CD14-positive monocyte (primary cell): ENCODE results near the gene PTPN18. TPM values are rescaled to one million over a fixed set of nuclear protein-coding genes. Genes with fewer than 3 reads are reported as not detected.
"Not testable (repeated sequence)": the region's sequence is repeated elsewhere in the genome, so short reads cannot be mapped to it uniquely, and the experiment has no call there.

Source experiments
- DNase-seq, 3 donors: peaks; one replicate each; pipeline ENCODE4 v3.0.0-alpha.2; 2011 to 2022
- H2AFZ ChIP-seq: 2 replicates; pipeline ENCODE4 v1.6.0; 2012; ENCODE audit warnings: mild to moderate bottlenecking, low read depth, low read length, inconsistent platforms; ENCODE audit not compliant: insufficient read depth, poor library complexity, severe bottlenecking
- H3K27ac ChIP-seq, 2 donors: 1 replicate in 1 of 2; 2 replicates in 1 of 2; pipeline ENCODE4 v1.5.1; 2012 to 2013; ENCODE audit warnings: low read length in 2 of 2, control low read depth in 1 of 2, inconsistent platforms in 1 of 2, low read depth in 1 of 2, mild to moderate bottlenecking in 1 of 2
- H3K27me3 ChIP-seq, 2 donors: one replicate each; pipeline versions ENCODE4 v1.6.0 to v1.6.1; 2011 to 2013; ENCODE audit warnings: low read length in 2 of 2; ENCODE audit not compliant: control insufficient read depth in 2 of 2, insufficient read depth in 2 of 2
- H3K36me3 ChIP-seq, 2 donors: replicated peaks in 1 of 2; 1 replicate in 1 of 2; 2 replicates in 1 of 2; pipeline versions ENCODE4 v1.5.1 to v1.6.1; 2012 to 2013; ENCODE audit warnings: low read length in 2 of 2, control low read depth in 1 of 2, inconsistent platforms in 1 of 2, mild to moderate bottlenecking in 1 of 2; ENCODE audit not compliant: insufficient read depth in 2 of 2, control insufficient read depth in 1 of 2
- H3K4me1 ChIP-seq, 2 donors: 1 replicate in 1 of 2; 2 replicates in 1 of 2; pipeline versions ENCODE4 v1.5.1 to v1.6.1; 2012 to 2013; ENCODE audit warnings: low read length in 2 of 2, control low read depth in 1 of 2, inconsistent platforms in 1 of 2, mild to moderate bottlenecking in 1 of 2, moderate library complexity in 1 of 2; ENCODE audit not compliant: insufficient read depth in 2 of 2, control insufficient read depth in 1 of 2
- H3K4me2 ChIP-seq: replicated peaks from 2 replicates; pipeline ENCODE3; 2012; ENCODE audit warnings: low read length, moderate library complexity, mild to moderate bottlenecking; ENCODE audit not compliant: poor library complexity, severe bottlenecking; ENCODE audit errors: extremely low read depth
- H3K4me3 ChIP-seq, 3 experiments: fragments of 200-600 bp in 1 of 3; sonication (generic) in 1 of 3; replicated peaks in 1 of 3; 1 replicate in 2 of 3; 2 replicates in 1 of 3; pipeline ENCODE4 v1.5.1; 2011 to 2013; ENCODE audit warnings: low read length in 3 of 3, mild to moderate bottlenecking in 3 of 3, control low read depth in 2 of 3, low read depth in 2 of 3, inconsistent platforms in 1 of 3, moderate library complexity in 1 of 3
- H3K79me2 ChIP-seq: 2 replicates; pipeline ENCODE4 v1.6.0; 2012; ENCODE audit warnings: mild to moderate bottlenecking, control low read depth, inconsistent platforms, low read length, moderate library complexity; ENCODE audit not compliant: insufficient read depth
- H3K9ac ChIP-seq: 2 replicates; pipeline ENCODE4 v1.6.0; 2017; ENCODE audit warnings: low read length, mild to moderate bottlenecking; ENCODE audit not compliant: insufficient read depth, poor library complexity, severe bottlenecking
- H3K9me3 ChIP-seq, 2 donors: replicated peaks in 1 of 2; 1 replicate in 1 of 2; 2 replicates in 1 of 2; pipeline versions ENCODE4 v1.5.1 to v1.6.1; 2012 to 2013; ENCODE audit warnings: low read length in 2 of 2, control low read depth in 1 of 2; ENCODE audit not compliant: control insufficient read depth in 1 of 2, insufficient read depth in 1 of 2
- H4K20me1 ChIP-seq: 2 replicates; pipeline ENCODE4 v1.6.0; 2012; ENCODE audit warnings: mild to moderate bottlenecking, low read length, control low read depth, moderate library complexity; ENCODE audit not compliant: insufficient read depth
- H3K27ac Mint-ChIP-seq, 7 donors: one replicate each; pipeline ENCODE4 v1.8.0; 2020; ENCODE audit warnings: mild to moderate bottlenecking in 7 of 7, mixed read lengths in 7 of 7, moderate library complexity in 6 of 7, inconsistent platforms in 2 of 7
- H3K27me3 Mint-ChIP-seq, 3 donors: one replicate each; pipeline ENCODE4 v1.8.0; 2021 to 2022; ENCODE audit warnings: low read depth in 3 of 3, mild to moderate bottlenecking in 3 of 3, mixed read lengths in 3 of 3, moderate library complexity in 3 of 3, inconsistent platforms in 1 of 3
- H3K36me3 Mint-ChIP-seq, 2 donors: one replicate each; pipeline ENCODE4 v1.8.0; 2020; ENCODE audit warnings: mixed read lengths in 2 of 2, inconsistent platforms in 1 of 2, mild to moderate bottlenecking in 1 of 2
- H3K4me1 Mint-ChIP-seq: one replicate; pipeline ENCODE4 v1.8.0; 2020; ENCODE audit warnings: mild to moderate bottlenecking, mixed read lengths
- H3K4me3 Mint-ChIP-seq, 2 donors: one replicate each; pipeline ENCODE4 v1.8.0; 2020; ENCODE audit warnings: mild to moderate bottlenecking in 2 of 2, mixed read lengths in 2 of 2, moderate library complexity in 1 of 2
- H3K9me3 Mint-ChIP-seq, 7 donors: one replicate each; pipeline ENCODE4 v1.8.0; 2020 to 2022; ENCODE audit warnings: mixed read lengths in 7 of 7, mild to moderate bottlenecking in 6 of 7, moderate library complexity in 6 of 7, inconsistent platforms in 2 of 7
- WGBS: methylation state at CpG from one replicate; pipeline ENCODE4 v1.1.5; 2013; ENCODE audit warnings: missing lambda C conversion rate; ENCODE audit not compliant: insufficient coverage; 5-methylcytosine and 5-hydroxymethylcytosine counted together
- intact Hi-C, 2 donors: fragments of 100-400 bp; cut with micrococcal nuclease; formaldehyde crosslinking; loops; one replicate each; pipeline versions ENCODE4 v1.15.0 to v1.15.1; 2023
- polyA plus RNA-seq, 3 donors: library from polyadenylated mRNA; depleted of rRNA in 1 of 3; unstranded in 2 of 3; stranded (reverse) in 1 of 3; fragments of 300-500 nt in 2 of 3; fragments of >200 nt in 1 of 3; fragmentation: Illumina TruSeq in 2 of 3; gene quantifications; 1 replicate in 2 of 3; 2 replicates in 1 of 3; pipeline ENCODE4 v1.2.3, GENCODE V29; 2012 to 2021
- TF ChIP-seq, protein P1 (sequence below): fragments of 200-600 bp; IDR thresholded peaks from one replicate; pipeline ENCODE4 v1.8.0; 2022; ENCODE audit warnings: antibody characterized with exemption, mild to moderate bottlenecking

Gene PTPN18
- polyA plus RNA-seq, 3 donors: 72.2 to 365 (median 102) TPM

DNA sequence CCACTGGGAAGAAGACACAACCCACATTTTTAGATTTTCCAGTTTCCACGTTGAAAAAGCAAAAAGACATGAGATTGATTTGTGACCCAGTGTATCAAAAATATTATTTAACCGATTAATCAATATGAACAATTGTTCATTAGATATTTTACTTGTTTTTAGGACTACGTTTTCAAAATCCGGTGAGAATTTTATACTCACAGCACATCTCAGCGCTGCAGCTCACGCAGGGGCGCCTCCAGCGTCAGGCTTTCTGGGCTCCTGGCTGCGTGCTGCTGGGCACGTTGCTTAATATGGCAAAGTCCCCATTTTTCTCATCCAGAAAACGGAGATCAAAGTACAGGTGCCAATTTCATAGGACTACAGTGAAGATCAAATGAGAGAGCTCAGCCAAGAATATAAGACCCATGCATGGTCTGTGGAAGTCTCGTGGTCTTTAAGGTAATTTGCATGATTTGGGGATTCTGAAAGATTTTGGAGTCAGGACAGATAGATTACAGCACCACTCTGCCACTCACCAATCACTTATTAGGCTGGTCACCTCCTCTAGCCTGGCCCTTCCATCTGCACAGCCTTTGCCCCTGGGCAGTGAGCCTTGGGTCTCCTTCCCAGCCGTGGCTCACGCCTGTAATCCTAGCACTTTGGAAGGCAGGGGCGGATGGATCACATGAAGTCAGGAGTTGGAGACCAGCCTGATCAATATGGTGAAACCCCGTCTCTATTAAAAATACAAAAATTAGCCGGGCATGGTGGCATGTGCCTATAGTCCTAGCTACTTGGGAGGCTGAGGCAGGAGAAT, 36.2 kb downstream of the PTPN18 start:
- Histone ChIP-seq H3K4me1 (peaks cover 27 to 32% of the 10 kb centered on the region in 2 donors), H3K9me3 (no peaks in the 10 kb centered on the region), H3K79me2 (peaks cover 4% of the 10 kb centered on the region), H3K4me3 (peak overlapping the region; percentile 50 to 88 (median 61)), H2AFZ (peak overlapping the region; percentile 95), H3K36me3 (no peaks in the 10 kb centered on the region), H3K27ac (peak overlapping the region; percentile 91 to 97), H3K9ac (peak overlapping the region; percentile 82), H4K20me1 (no peaks in the 10 kb centered on the region), H3K4me2 (peak overlapping the region; percentile 96), H3K27me3 (peaks cover 0 to 1% of the 10 kb centered on the region in 2 donors)
- TF ChIP-seq, protein P1, sequence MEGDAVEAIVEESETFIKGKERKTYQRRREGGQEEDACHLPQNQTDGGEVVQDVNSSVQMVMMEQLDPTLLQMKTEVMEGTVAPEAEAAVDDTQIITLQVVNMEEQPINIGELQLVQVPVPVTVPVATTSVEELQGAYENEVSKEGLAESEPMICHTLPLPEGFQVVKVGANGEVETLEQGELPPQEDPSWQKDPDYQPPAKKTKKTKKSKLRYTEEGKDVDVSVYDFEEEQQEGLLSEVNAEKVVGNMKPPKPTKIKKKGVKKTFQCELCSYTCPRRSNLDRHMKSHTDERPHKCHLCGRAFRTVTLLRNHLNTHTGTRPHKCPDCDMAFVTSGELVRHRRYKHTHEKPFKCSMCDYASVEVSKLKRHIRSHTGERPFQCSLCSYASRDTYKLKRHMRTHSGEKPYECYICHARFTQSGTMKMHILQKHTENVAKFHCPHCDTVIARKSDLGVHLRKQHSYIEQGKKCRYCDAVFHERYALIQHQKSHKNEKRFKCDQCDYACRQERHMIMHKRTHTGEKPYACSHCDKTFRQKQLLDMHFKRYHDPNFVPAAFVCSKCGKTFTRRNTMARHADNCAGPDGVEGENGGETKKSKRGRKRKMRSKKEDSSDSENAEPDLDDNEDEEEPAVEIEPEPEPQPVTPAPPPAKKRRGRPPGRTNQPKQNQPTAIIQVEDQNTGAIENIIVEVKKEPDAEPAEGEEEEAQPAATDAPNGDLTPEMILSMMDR: no peak
- peak in 2 of 3 donors; percentile 12 to 13 for DNase-seq
- Mint-ChIP-seq H3K9me3 (peaks cover 0 to 6% (median 2%) of the 10 kb centered on the region in 7 donors), H3K4me1 (peaks cover 38% of the 10 kb centered on the region), H3K4me3 (peak overlapping the region; percentile 90 to 97), H3K27me3 (peaks cover 6 to 8% (median 8%) of the 10 kb centered on the region in 3 donors), H3K27ac (peak overlapping the region; percentile 91 to 99 (median 98)), H3K36me3 (peaks cover 14 to 16% of the 10 kb centered on the region in 2 donors)
- intact Hi-C loops: no loop called here
- 1% methylated on average over 9 of the region's 17 CpGs for WGBS

DNA sequence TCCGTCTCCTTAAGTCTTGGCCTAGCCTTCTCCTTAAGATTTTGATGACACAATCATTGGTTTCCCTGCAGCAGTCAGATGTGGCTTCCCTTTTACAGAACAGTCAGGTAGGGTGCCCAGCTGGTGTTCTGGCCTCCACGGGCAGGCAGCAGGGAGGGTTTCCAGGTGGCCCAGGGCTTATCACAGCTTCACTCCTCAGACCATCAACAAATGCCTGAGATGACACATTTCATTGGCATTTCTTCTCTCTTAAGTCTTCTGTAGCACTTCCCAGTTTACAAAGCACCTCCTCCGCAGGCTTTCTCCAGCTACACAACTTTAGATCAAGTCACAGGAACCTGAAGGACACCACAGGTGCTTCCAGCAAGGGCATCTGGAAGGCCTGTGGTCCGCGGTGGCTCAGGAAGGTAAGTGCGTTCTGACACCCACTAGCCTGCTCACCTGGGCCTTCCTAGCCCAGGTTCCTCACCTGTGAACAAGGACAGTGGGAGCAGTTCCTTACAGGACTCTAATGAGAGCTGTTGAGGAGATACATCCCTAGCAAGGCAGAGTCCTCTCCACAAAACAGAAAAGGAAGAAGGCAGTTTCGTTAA, 37.6 kb downstream of the PTPN18 start:
- peaks cover 2 to 3% of the 10 kb centered on the region in 2 donors for H3K27me3 ChIP-seq
- H4K20me1 ChIP-seq: no peaks in the 10 kb centered on the region
- H3K9ac ChIP-seq: no peak overlapping the region
- no peak overlapping the region for H3K4me2 ChIP-seq
- H3K36me3 Mint-ChIP-seq: peaks cover 5 to 7% of the 10 kb centered on the region in 2 donors
- no peak overlapping the region for H3K27ac ChIP-seq
- H3K27me3 Mint-ChIP-seq: peaks cover 6 to 14% (median 10%) of the 10 kb centered on the region in 3 donors
- peaks cover 27 to 32% of the 10 kb centered on the region in 2 donors for H3K4me1 ChIP-seq
- TF ChIP-seq, protein P1: no peak
- H3K27ac Mint-ChIP-seq: peak overlapping the region in 1 of 7 donors; percentile 18
- H3K9me3 Mint-ChIP-seq: peaks cover 0 to 6% (median 2%) of the 10 kb centered on the region in 7 donors
- H3K4me3 ChIP-seq: no peak overlapping the region
- DNase-seq: peak in 1 of 3 donors; percentile 1
- 83% methylated on average over 5 of the region's 7 CpGs for WGBS
- H3K79me2 ChIP-seq: no peaks in the 10 kb centered on the region
- no peak overlapping the region for H3K4me3 Mint-ChIP-seq
- no peak overlapping the region for H2AFZ ChIP-seq
- H3K36me3 ChIP-seq: no peaks in the 10 kb centered on the region
- H3K4me1 Mint-ChIP-seq: peaks cover 38% of the 10 kb centered on the region
- no peaks in the 10 kb centered on the region for H3K9me3 ChIP-seq
- intact Hi-C loops: no loop called here

DNA sequence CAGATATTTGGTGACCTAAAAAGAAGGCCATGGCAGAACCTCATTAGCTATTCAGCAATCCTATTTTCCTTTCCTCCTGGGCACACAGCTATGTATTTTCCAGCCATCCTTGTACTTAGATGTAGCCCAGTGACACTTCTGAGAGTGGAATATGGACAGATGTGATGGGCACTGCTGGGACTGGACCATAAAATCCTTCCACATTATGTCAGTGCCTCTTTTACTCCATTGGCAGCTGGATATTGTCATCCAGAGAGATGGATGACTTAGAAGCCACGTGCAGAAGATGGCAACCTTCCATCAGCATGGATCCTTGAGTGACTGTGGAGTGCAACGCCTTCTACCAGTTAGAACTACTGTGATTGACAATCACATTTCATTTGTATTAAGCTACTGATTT, 50.4 kb downstream of the PTPN18 start:
- no CpG with 5 or more reads among the region's 2 CpGs for WGBS
- H4K20me1 ChIP-seq, H3K27ac Mint-ChIP-seq, H3K4me1 ChIP-seq, H2AFZ ChIP-seq, H3K9me3 ChIP-seq, intact Hi-C loops, H3K9me3 Mint-ChIP-seq, DNase-seq, H3K36me3 ChIP-seq, H3K27ac ChIP-seq, H3K9ac ChIP-seq, H3K4me1 Mint-ChIP-seq, H3K79me2 ChIP-seq, H3K27me3 Mint-ChIP-seq, H3K4me3 Mint-ChIP-seq, H3K4me2 ChIP-seq, H3K27me3 ChIP-seq, H3K36me3 Mint-ChIP-seq, H3K4me3 ChIP-seq: not testable (repeated sequence)
